Naive B cell (primary cell): ENCODE results near the gene NEK7. TPM values are rescaled to one million over a fixed set of nuclear protein-coding genes. Genes with fewer than 3 reads are reported as not detected.

Source experiments
- ATAC-seq, 2 donors: fragments of 150-1000 bp; cut with Tn5 transposase; 2 replicates each; pipeline ENCODE4 v1.10.0; 2021; ENCODE audit warnings: low read depth in 2 of 2, mild to moderate bottlenecking in 2 of 2, moderate library complexity in 2 of 2
- DNase-seq: peaks from one replicate; pipeline ENCODE4 v3.0.0; 2022
- H3K27ac Mint-ChIP-seq, 6 donors: one replicate each; pipeline ENCODE4 v1.8.0; 2020 to 2022; ENCODE audit warnings: mild to moderate bottlenecking in 6 of 6, mixed read lengths in 6 of 6, moderate library complexity in 5 of 6, inconsistent platforms in 2 of 6
- H3K27me3 Mint-ChIP-seq, 3 donors: one replicate each; pipeline ENCODE4 v1.8.0; 2021 to 2022; ENCODE audit warnings: mixed read lengths in 3 of 3, mild to moderate bottlenecking in 1 of 3
- H3K36me3 Mint-ChIP-seq, 2 donors: one replicate each; pipeline ENCODE4 v1.8.0; 2020 to 2022; ENCODE audit warnings: mixed read lengths in 2 of 2, inconsistent platforms in 1 of 2, mild to moderate bottlenecking in 1 of 2
- H3K4me1 Mint-ChIP-seq, 3 donors: one replicate each; pipeline ENCODE4 v1.8.0; 2020 to 2022; ENCODE audit warnings: mixed read lengths in 3 of 3, inconsistent platforms in 1 of 3, mild to moderate bottlenecking in 1 of 3, moderate library complexity in 1 of 3
- H3K4me3 Mint-ChIP-seq, 8 donors: one replicate each; pipeline ENCODE4 v1.8.0; 2020 to 2022; ENCODE audit warnings: mild to moderate bottlenecking in 8 of 8, mixed read lengths in 8 of 8, moderate library complexity in 8 of 8, inconsistent platforms in 2 of 8
- H3K9me3 Mint-ChIP-seq, 7 donors: one replicate each; pipeline ENCODE4 v1.8.0; 2020 to 2022; ENCODE audit warnings: mixed read lengths in 7 of 7, mild to moderate bottlenecking in 5 of 7, inconsistent platforms in 2 of 7, moderate library complexity in 1 of 7
- polyA plus RNA-seq, 6 donors: library from polyadenylated mRNA; unstranded; fragments of 300-500 nt; fragmentation: Illumina TruSeq; gene quantifications; one replicate each; pipeline ENCODE4 v1.2.3, GENCODE V29; 2021; ENCODE audit warnings: low read depth in 6 of 6

The NEK7 gene
- polyA plus RNA-seq, 6 donors from 2014 or later: 26.4 to 41.2 (median 34.2) TPM

GRCh38 chr1:198155253-198155652, 1.5 kb upstream of the NEK7 start:
- Mint-ChIP-seq H3K4me1 (peaks cover 25 to 31% (median 27%) of the 10 kb centered on the region in 3 donors), H3K4me3 (peak overlapping the region in 3 of 8 donors; percentile 5 to 98 (median 96)), H3K27me3 (no peaks in the 10 kb centered on the region), H3K27ac (no peak overlapping the region), H3K9me3 (no peaks in the 10 kb centered on the region), H3K36me3 (peaks cover 0 to 8% of the 10 kb centered on the region in 2 donors)
- DNase-seq: no peak
- no peak for ATAC-seq

- H3K4me1 Mint-ChIP-seq: peaks cover 27 to 32% (median 31%) of the 10 kb centered on the region in 3 donors
- H3K27me3 Mint-ChIP-seq: no peaks in the 10 kb centered on the region
- peak; percentile 31 to 34 for ATAC-seq
- peak overlapping the region; percentile 89 to 100 (median 96) for H3K4me3 Mint-ChIP-seq
- no peaks in the 10 kb centered on the region for H3K9me3 Mint-ChIP-seq
- peak; percentile 65 for DNase-seq
- peak overlapping the region; percentile 78 to 98 (median 88) for H3K27ac Mint-ChIP-seq
- peaks cover 0 to 8% of the 10 kb centered on the region in 2 donors for H3K36me3 Mint-ChIP-seq
Observed at GRCh38 chr1:198156111-198156744, 570 bp upstream of the NEK7 start.

- Mint-ChIP-seq H3K27ac (peak overlapping the region; percentile 96 to 99 (median 98)), H3K27me3 (no peaks in the 10 kb centered on the region), H3K9me3 (no peaks in the 10 kb centered on the region), H3K36me3 (peaks cover 0 to 8% of the 10 kb centered on the region in 2 donors), H3K4me3 (peak overlapping the region; percentile 97 to 100 (median 99)), H3K4me1 (peaks cover 31 to 43% (median 36%) of the 10 kb centered on the region in 3 donors)
- peak; percentile 80 for DNase-seq
- ATAC-seq: peak; percentile 56 to 59
Observed at GRCh38 chr1:198157241-198157846, 546 bp downstream of the NEK7 start.

- no peaks in the 10 kb centered on the region for H3K9me3 Mint-ChIP-seq
- H3K4me3 Mint-ChIP-seq: peak overlapping the region; percentile 97 to 100 (median 99)
- H3K27me3 Mint-ChIP-seq: no peaks in the 10 kb centered on the region
- H3K36me3 Mint-ChIP-seq: peaks cover 0 to 8% of the 10 kb centered on the region in 2 donors
- ATAC-seq (no peak), DNase-seq (peak; percentile 10)
- H3K4me1 Mint-ChIP-seq: peaks cover 35 to 50% (median 42%) of the 10 kb centered on the region in 3 donors
- H3K27ac Mint-ChIP-seq: peak overlapping the region; percentile 96 to 99 (median 98)
Observed at GRCh38 chr1:198157847-198158725, 1.3 kb downstream of the NEK7 start.

- peaks cover 0 to 8% of the 10 kb centered on the region in 2 donors for H3K36me3 Mint-ChIP-seq
- H3K27me3 Mint-ChIP-seq: no peaks in the 10 kb centered on the region
- peak overlapping the region; percentile 97 to 100 (median 99) for H3K4me3 Mint-ChIP-seq
- H3K27ac Mint-ChIP-seq: peak overlapping the region; percentile 95 to 99 (median 98)
- ATAC-seq (peak; percentile 69 to 73), DNase-seq (peak; percentile 82)
- peaks cover 35 to 53% (median 42%) of the 10 kb centered on the region in 3 donors for H3K4me1 Mint-ChIP-seq
- H3K9me3 Mint-ChIP-seq: no peaks in the 10 kb centered on the region
Observed at GRCh38 chr1:198158735-198159589, 2.2 kb downstream of the NEK7 start.

- Mint-ChIP-seq H3K4me3 (peak overlapping the region in 3 of 8 donors; percentile 61 to 100 (median 98)), H3K36me3 (peaks cover 0 to 8% of the 10 kb centered on the region in 2 donors), H3K27ac (peak overlapping the region in 1 of 6 donors; percentile 98), H3K4me1 (peaks cover 39 to 60% (median 45%) of the 10 kb centered on the region in 3 donors), H3K27me3 (no peaks in the 10 kb centered on the region), H3K9me3 (no peaks in the 10 kb centered on the region)
- ATAC-seq (no peak), DNase-seq (no peak)
Observed at GRCh38 chr1:198160222-198160621, 3.4 kb downstream of the NEK7 start.

GRCh38 chr1:198160946-198161614, 4.3 kb downstream of the NEK7 start:
- peak overlapping the region in 2 of 8 donors; percentile 16 to 64 for H3K4me3 Mint-ChIP-seq
- peak overlapping the region in 3 of 6 donors; percentile 10 to 98 (median 81) for H3K27ac Mint-ChIP-seq
- no peaks in the 10 kb centered on the region for H3K27me3 Mint-ChIP-seq
- DNase-seq: no peak
- H3K9me3 Mint-ChIP-seq: no peaks in the 10 kb centered on the region
- peaks cover 0 to 8% of the 10 kb centered on the region in 2 donors for H3K36me3 Mint-ChIP-seq
- ATAC-seq: no peak
- peaks cover 37 to 65% (median 48%) of the 10 kb centered on the region in 3 donors for H3K4me1 Mint-ChIP-seq

- ATAC-seq (no peak), DNase-seq (no peak)
- H3K4me3 Mint-ChIP-seq: peak overlapping the region in 5 of 8 donors; percentile 65 to 75 (median 72)
- peak overlapping the region in 5 of 6 donors; percentile 71 to 96 (median 91) for H3K27ac Mint-ChIP-seq
- H3K9me3 Mint-ChIP-seq: no peaks in the 10 kb centered on the region
- H3K36me3 Mint-ChIP-seq: peaks cover 0 to 8% of the 10 kb centered on the region in 2 donors
- no peaks in the 10 kb centered on the region for H3K27me3 Mint-ChIP-seq
- H3K4me1 Mint-ChIP-seq: peaks cover 39 to 69% (median 52%) of the 10 kb centered on the region in 3 donors
Observed at GRCh38 chr1:198161718-198162090, 4.9 kb downstream of the NEK7 start.

- H3K4me1 Mint-ChIP-seq: peaks cover 43 to 74% (median 56%) of the 10 kb centered on the region in 3 donors
- ATAC-seq (peak; percentile 49), DNase-seq (peak; percentile 50)
- peak overlapping the region; percentile 71 to 96 (median 92) for H3K27ac Mint-ChIP-seq
- no peaks in the 10 kb centered on the region for H3K27me3 Mint-ChIP-seq
- peaks cover 0 to 7% of the 10 kb centered on the region in 2 donors for H3K36me3 Mint-ChIP-seq
- peak overlapping the region; percentile 59 to 76 (median 71) for H3K4me3 Mint-ChIP-seq
- no peaks in the 10 kb centered on the region for H3K9me3 Mint-ChIP-seq
Observed at GRCh38 chr1:198162091-198162767, 5.4 kb downstream of the NEK7 start.

- Mint-ChIP-seq H3K9me3 (no peaks in the 10 kb centered on the region), H3K4me3 (peak overlapping the region in 2 of 8 donors; percentile 4 to 9), H3K4me1 (peaks cover 48 to 77% (median 60%) of the 10 kb centered on the region in 3 donors), H3K36me3 (no peaks in the 10 kb centered on the region), H3K27ac (peak overlapping the region in 4 of 6 donors; percentile 21 to 56 (median 34)), H3K27me3 (no peaks in the 10 kb centered on the region)
- DNase-seq (no peak), ATAC-seq (no peak)
Observed at GRCh38 chr1:198165927-198166647, 9.3 kb downstream of the NEK7 start.

- H3K9me3 Mint-ChIP-seq: no peaks in the 10 kb centered on the region
- H3K27ac Mint-ChIP-seq: peak overlapping the region in 3 of 6 donors; percentile 6 to 82 (median 39)
- peaks cover 52 to 76% (median 65%) of the 10 kb centered on the region in 3 donors for H3K4me1 Mint-ChIP-seq
- no peaks in the 10 kb centered on the region for H3K36me3 Mint-ChIP-seq
- H3K4me3 Mint-ChIP-seq: peak overlapping the region in 2 of 8 donors; percentile 37 to 41
- DNase-seq (no peak), ATAC-seq (no peak)
- no peaks in the 10 kb centered on the region for H3K27me3 Mint-ChIP-seq
Observed at GRCh38 chr1:198166900-198167299, 10.1 kb downstream of the NEK7 start.
